Measurements from ENCODE around the gene SMC1A.

SMC1A gene

DNA sequence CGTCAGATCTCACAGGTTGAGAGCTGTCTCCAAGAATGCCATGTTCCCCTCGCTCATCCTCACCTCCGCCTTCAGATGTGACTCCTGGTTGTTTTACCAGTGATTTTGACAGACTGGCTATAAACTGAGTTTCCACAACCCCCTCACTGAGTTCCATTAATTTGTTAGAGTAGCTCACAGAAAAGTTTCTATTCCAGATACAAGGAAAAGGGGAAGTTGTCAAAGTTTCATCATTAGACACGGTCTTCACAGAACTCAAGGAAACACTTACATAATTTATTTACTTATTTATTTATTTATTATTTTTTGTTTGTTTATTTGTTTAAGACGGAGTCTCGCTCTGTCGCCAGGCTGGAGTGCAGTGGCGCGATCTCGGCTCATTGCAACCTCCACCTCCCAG, 85.4 kb downstream of the SMC1A start:
- DNase-seq, result no peak

DNA sequence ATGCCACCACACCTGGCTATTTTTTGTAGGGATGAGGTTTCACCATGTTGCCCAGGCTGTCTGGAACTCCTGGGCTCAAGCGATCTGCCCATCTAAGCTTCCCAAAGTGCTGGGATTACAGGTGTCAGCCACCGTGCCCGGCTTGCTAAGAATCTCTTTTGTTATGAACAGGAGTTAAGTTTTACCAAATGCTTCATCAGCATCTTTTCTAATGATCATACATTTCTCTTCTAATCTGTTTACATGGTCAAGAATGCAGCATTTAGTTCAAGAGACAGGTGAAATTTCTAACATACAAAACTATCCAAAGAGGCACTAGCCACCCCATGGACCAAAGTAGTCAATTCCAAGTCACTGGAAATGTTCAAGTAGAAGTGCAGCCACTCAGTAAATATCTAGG, 88.6 kb downstream of the SMC1A start:
- DNase-seq, result no peak

DNA sequence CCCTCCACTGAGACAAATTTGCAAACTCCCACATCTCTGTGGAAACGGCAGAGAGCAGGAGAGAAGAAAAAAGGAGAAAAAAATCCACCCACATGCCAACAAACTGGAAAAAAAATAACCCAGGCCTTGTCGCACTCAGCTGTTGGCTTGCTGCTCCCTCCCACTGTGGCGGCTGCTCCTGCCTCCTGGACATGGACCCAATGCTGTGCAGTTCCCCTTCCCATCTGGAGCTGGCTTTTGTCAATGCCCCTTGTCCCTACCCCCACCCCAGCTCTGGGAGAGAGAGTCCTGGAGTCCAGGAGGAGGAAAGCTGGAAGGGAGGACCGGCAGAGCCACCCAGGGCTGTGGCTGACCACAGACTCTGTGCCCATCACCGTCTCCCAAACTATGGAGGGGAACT, 90.2 kb downstream of the SMC1A start:
- no peak for DNase-seq

DNA sequence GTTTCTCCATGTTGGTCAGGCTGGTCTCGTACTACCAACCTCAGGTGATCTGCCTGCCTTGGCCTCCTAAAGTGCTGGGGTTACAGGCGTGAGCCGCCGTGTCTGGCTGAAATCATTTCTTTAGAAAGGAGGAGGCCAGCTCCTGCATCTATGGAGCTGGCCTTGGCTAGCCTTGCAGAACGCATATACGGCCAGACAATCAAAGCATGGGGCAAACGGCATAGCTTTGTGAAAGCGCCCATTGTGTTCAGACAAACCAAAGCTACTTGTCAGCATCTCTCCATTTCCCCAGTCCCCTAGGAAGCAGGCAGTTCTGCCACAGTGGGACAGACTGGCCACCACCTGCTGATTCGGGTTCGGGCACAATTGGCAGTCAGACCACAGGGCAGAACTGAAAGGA, 92.1 kb downstream of the SMC1A start:
- no peak for DNase-seq

DNA sequence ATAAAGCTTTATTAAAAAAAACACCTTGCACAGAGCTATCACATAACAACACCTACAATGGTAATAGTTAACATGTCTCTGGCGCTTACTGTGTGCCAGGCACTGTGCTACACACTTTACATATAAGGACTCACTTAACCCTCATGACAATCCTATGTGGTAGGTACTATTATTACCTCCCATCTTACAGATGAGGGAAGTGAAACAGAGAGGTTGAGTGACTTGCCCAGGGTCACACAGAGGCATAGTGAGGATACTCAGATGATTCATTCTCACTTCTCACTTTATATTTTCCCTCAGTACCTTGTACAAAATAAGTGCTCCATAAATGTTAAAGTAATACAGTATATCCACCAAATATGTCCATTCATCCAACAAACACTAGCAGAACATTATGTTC, 97.7 kb downstream of the SMC1A start:
- DNase-seq, result no peak
